ENCODE data around the gene LRMDA.

- TF ChIP-seq, protein P1, sequence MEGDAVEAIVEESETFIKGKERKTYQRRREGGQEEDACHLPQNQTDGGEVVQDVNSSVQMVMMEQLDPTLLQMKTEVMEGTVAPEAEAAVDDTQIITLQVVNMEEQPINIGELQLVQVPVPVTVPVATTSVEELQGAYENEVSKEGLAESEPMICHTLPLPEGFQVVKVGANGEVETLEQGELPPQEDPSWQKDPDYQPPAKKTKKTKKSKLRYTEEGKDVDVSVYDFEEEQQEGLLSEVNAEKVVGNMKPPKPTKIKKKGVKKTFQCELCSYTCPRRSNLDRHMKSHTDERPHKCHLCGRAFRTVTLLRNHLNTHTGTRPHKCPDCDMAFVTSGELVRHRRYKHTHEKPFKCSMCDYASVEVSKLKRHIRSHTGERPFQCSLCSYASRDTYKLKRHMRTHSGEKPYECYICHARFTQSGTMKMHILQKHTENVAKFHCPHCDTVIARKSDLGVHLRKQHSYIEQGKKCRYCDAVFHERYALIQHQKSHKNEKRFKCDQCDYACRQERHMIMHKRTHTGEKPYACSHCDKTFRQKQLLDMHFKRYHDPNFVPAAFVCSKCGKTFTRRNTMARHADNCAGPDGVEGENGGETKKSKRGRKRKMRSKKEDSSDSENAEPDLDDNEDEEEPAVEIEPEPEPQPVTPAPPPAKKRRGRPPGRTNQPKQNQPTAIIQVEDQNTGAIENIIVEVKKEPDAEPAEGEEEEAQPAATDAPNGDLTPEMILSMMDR (IDR thresholded peaks at IDR 0.05; ENCODE audit: low read depth, low read length) = no peak
- TF ChIP-seq EZH2phosphoT487 (IDR thresholded peaks at IDR 0.05; ENCODE audit: low read depth) = no peak
Measured at GRCh38 chr10:75754096-75754831, 322.8 kb downstream of the LRMDA start.

Data from OCI-LY3 (cell line).